Peyer's patch (tissue), 4 donors: ENCODE results near the gene KDM4C. TPM values are rescaled to one million over a fixed set of nuclear protein-coding genes. Genes with fewer than 3 reads are reported as not detected.

Source experiments
- DNase-seq, 3 donors: peaks; one replicate each; pipeline ENCODE4 v3.0.0-alpha.2; 2017 to 2019
- H3K27ac ChIP-seq, 4 donors: fragments of 200-600 bp; sonication (generic); one replicate each; pipeline ENCODE4 v1.5.1; 2016 to 2019
- H3K27me3 ChIP-seq, 2 donors: fragments of 200-600 bp; sonication (generic); one replicate each; pipeline ENCODE4 v1.5.1; 2019
- H3K36me3 ChIP-seq, 3 donors: fragments of 200-600 bp; sonication (generic); one replicate each; pipeline ENCODE4 v1.5.1; 2016 to 2019
- H3K4me1 ChIP-seq, 4 donors: fragments of 200-600 bp; sonication (generic); one replicate each; pipeline ENCODE4 v1.5.1; 2016 to 2019
- H3K4me3 ChIP-seq, 4 donors: fragments of 200-600 bp; sonication (generic); 1 replicate in 3 of 4; 2 replicates in 1 of 4; pipeline ENCODE4 v1.5.1; 2016 to 2019; ENCODE audit warnings: mild to moderate bottlenecking in 1 of 4
- H3K9me3 ChIP-seq, 4 donors: fragments of 200-600 bp; sonication (generic); one replicate each; pipeline ENCODE4 v1.5.1; 2016 to 2019; ENCODE audit warnings: mild to moderate bottlenecking in 1 of 4
- CTCF ChIP-seq, 6 experiments: fragments of 450-650 bp in 4 of 6; fragments of 200-600 bp in 2 of 6; sonication (generic) in 1 of 6; IDR thresholded peaks; one replicate each; pipeline ENCODE4 v1.5.1; 2017 to 2019; ENCODE audit warnings: antibody characterized with exemption in 6 of 6, mild to moderate bottlenecking in 3 of 6, moderate library complexity in 1 of 6
- POLR2A ChIP-seq, 2 donors: fragments of 450-650 bp; IDR thresholded peaks; one replicate each; pipeline ENCODE4 v1.5.1; 2017; ENCODE audit warnings: antibody characterized with exemption in 2 of 2, mild to moderate bottlenecking in 2 of 2, moderate library complexity in 2 of 2
- total RNA-seq, 4 donors: library from RNA; depleted of rRNA; stranded (reverse); fragments of >200 nt; gene quantifications; one replicate each; pipeline ENCODE4 v1.1.0, GENCODE V29; 2016

The KDM4C gene
- total RNA-seq, 4 donors from 2014 or later: 90.7 to 125 (median 107) TPM

- H3K27me3 ChIP-seq: no peaks in the 10 kb centered on the region
- H3K4me3 ChIP-seq: no peak overlapping the region
- H3K36me3 ChIP-seq: peaks cover 0 to 7% (median 0%) of the 10 kb centered on the region in 3 donors
- H3K4me1 ChIP-seq: no peaks in the 10 kb centered on the region
- no peak for DNase-seq
- no peak overlapping the region for H3K27ac ChIP-seq
- TF ChIP-seq POLR2A (IDR thresholded peaks at IDR 0.05) (no peak), CTCF (IDR thresholded peaks at IDR 0.05) (no peak)
- H3K9me3 ChIP-seq: no peaks in the 10 kb centered on the region
These were observed 389.6 kb downstream of the KDM4C start for GRCh38 chr9:7147121-7148090.

GRCh38 chr9:7148243-7148765 is 390.5 kb downstream of the KDM4C start:
- Histone ChIP-seq H3K4me3 (no peak overlapping the region), H3K4me1 (no peaks in the 10 kb centered on the region), H3K27me3 (no peaks in the 10 kb centered on the region), H3K36me3 (peaks cover 0 to 7% (median 0%) of the 10 kb centered on the region in 3 donors), H3K9me3 (no peaks in the 10 kb centered on the region), H3K27ac (no peak overlapping the region)
- TF ChIP-seq CTCF (IDR thresholded peaks at IDR 0.05): no peak
- TF ChIP-seq POLR2A (IDR thresholded peaks at IDR 0.05): no peak
- DNase-seq: no peak

DNA sequence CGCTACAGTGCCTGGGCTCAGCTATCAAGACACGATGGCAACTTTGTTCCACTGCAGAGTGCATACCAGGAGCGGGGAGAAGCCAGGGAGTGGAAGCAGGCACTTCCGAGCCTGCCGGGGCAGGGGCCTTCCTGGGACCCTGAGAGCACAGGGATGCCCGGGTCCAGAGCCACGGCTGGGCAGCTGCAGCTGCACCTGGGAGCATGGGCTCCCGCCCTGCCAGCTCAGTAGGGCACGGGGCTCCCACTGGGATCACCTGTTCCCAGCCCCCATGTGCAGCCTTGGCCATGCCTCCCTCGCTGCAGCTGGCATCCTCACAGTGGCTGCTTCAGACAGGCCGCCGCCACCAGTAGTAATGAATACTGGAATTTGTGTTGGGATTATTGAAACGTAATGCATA is 391.5 kb downstream of the KDM4C start:
- H3K9me3 ChIP-seq: no peaks in the 10 kb centered on the region
- no peak overlapping the region for H3K27ac ChIP-seq
- no peak overlapping the region for H3K4me3 ChIP-seq
- no peak for DNase-seq
- TF ChIP-seq CTCF (IDR thresholded peaks at IDR 0.05): no peak
- no peak for TF ChIP-seq POLR2A (IDR thresholded peaks at IDR 0.05)
- H3K27me3 ChIP-seq: no peaks in the 10 kb centered on the region
- H3K36me3 ChIP-seq: peaks cover 0 to 7% (median 0%) of the 10 kb centered on the region in 3 donors
- no peaks in the 10 kb centered on the region for H3K4me1 ChIP-seq

DNA sequence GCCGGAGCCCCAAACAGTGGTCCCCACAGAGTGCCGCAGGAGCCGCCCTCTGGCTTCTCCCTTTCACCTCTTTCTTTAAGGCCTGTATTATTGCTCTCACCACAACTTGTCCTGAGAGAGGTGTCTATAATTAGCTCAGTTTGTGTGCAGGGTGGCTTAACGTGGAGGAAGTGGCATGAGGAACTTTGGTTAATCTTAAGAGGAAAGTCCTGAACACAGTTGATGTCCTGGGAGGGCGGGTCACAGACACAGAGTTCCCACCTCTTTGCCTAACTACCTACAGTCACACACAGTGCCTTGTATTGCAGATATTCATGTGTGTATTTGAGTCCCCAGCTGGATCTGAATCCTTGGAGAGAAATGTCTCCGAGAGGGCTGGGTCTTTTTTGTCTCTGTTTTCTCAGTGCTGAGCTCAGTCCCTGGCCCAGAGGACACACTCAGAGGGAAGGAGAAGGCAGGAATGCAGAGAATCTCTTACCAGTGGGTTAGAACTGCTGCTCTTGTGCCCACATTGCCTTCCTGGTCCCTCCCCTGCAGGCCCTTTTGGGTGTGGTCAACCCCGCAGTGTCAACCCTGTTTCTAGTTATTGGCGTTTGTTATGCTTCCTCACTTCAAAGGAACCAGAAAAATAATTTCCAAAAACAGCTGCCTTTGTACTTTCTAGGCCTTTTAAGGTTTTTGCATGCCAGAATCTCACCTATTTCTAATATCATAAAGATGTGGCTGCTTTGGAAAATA is 392.5 kb downstream of the KDM4C start:
- TF ChIP-seq POLR2A (IDR thresholded peaks at IDR 0.05) (no peak), CTCF (IDR thresholded peaks at IDR 0.05) (no peak)

GRCh38 chr9:7153134-7153533 is 395.4 kb downstream of the KDM4C start:
- no peak for DNase-seq
- H3K9me3 ChIP-seq: no peaks in the 10 kb centered on the region
- H3K36me3 ChIP-seq: peaks cover 0 to 3% (median 0%) of the 10 kb centered on the region in 3 donors
- H3K27ac ChIP-seq: no peak overlapping the region
- TF ChIP-seq CTCF (IDR thresholded peaks at IDR 0.05): no peak
- no peak for TF ChIP-seq POLR2A (IDR thresholded peaks at IDR 0.05)
- no peak overlapping the region for H3K4me3 ChIP-seq
- no peaks in the 10 kb centered on the region for H3K27me3 ChIP-seq
- no peaks in the 10 kb centered on the region for H3K4me1 ChIP-seq

More for the DNA sequence above, 392.5 kb downstream of the KDM4C start:
- Histone ChIP-seq H3K27me3 (no peaks in the 10 kb centered on the region), H3K4me1 (no peaks in the 10 kb centered on the region), H3K9me3 (no peaks in the 10 kb centered on the region), H3K36me3 (peaks cover 0 to 7% (median 0%) of the 10 kb centered on the region in 3 donors), H3K4me3 (no peak overlapping the region), H3K27ac (no peak overlapping the region)
- DNase-seq: no peak
